Activated CD4-positive, alpha-beta T cell treated with anti-CD3 and anti-CD28 coated beads, Interleukin-10, Interleukin-2, amounts not matched to agents 100 ng/mL and 50 ng/mL, durations not matched to agents 16 hours and 8 hours (primary cell): ENCODE results near the gene GPATCH11.

ENCODE experiments used
- DNase-seq: peaks from one replicate; pipeline ENCODE4 v3.0.0-alpha.2; 2020

The GPATCH11 gene

GRCh38 chr2:37109523-37109922 lies 25.2 kb downstream of the GPATCH11 start:
- DNase-seq, result no peak

DNA sequence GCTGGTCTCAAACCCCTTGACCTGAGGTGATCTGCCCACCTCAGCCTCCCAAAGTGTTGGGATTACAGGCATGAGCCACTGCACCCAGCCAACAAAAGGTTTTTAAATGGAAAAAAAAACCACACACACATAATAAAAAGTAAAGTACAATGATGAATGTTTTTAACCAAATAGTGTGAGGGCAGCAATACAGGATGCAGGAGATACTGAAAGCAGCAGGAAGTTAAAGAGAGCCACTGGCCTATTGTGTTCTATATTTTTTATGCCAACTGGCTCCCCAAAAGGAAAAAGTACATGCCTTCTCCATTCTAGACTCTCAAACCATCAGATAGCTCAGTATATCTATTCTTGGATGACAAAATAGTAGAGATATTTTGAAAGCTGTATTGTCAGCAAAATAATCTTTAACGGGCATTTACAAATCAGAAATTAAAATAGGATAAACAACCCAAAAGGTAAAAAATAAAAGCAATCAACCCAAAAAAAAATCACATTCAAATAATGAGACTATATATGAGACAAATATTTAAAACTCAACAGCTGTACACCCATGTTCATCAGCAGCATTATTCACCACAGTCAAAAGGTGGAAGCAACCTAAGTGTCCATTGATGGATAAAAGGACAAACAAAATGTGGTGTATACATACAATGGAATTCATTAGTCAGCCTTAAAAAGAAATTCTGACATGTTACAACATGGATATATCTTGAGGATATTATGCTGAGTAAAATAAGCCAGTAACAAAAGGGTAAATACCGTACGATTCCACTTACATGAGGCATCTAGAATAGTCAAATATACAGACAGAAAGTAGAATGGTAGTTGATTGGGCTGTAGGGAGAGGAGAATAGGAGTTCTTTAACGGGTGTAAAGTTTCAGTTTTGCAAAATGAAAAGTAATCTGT lies 26.2 kb downstream of the GPATCH11 start:
- no peak for DNase-seq

GRCh38 chr2:37111958-37112357 lies 27.6 kb downstream of the GPATCH11 start:
- no peak for DNase-seq

DNA sequence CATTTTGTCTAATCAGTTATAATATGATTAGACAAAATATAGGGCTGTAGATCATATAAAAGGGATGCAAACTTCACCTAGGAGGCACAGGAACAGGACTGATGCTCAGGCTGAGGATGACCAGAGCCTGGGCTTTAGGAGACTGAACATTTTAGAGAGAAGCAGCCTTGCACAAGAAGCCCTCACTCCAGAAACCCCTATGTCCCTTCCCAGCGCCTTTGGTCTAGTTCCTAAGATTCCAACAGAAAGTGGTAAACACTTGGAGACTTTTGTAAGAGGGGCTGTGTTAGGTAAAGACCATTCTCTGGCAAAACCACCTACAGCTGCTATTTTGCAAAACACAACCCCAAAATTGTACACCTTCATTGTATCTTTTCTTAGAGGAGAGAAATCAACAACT lies 33.2 kb downstream of the GPATCH11 start:
- no peak for DNase-seq

DNA sequence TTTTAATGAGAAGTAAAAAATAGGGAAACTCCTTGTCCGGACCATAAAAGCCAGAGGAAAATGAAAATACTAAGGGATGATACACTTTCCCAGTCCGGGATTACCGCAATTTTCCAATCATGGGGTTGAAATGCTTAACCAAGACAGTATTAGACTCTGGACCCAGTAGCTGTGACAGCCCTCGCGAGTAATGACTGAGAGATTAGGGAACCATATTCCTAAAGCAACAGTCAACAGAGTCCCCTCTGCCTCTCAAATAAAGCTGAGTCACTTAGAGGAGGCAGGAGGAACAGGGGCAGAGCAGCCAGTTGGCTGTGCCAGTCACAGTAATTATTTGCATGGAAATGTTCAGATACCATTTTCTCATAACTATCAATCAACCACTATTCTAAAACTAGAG lies 34.8 kb downstream of the GPATCH11 start:
- no peak for DNase-seq

DNA sequence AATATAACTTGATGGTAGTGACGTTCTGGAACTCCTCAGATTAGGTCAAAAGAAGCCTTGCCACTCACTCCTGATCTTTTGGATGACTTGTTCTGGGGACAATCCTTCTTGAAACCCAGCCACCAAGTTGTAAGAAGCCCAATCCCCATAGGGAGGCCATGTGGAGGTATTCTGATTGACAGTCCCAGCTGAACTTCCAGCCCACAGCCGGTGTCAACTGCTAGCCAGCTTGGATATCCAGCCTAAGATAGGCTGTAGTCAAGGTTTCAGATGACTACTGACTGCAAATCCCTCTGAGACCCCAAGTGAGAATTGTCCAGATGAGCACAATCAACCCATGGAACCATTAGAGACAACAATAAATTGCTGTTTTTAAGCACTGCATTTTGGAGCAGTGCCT lies 41.1 kb downstream of the GPATCH11 start:
- no peak for DNase-seq

DNA sequence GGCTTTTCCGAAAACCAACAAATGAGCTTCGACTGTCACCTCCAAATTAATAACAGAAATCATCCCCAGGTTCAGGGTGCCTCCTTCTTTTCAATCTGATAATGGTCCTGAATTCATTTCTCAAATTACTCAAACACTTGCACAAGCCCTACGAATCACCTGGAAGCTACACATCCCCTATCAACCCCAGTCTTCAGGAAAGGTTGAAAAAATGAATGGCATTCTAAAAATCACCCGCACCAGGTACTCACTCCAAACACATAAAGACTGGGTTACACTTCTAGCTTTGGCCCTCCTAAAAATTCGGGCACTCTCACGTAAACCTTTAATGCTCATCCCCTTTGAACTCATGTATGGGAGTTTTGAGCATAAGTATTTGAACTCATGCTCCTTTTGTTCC lies 48.6 kb downstream of the GPATCH11 start:
- no peak for DNase-seq

GRCh38 chr2:37142546-37142945 lies 58.2 kb downstream of the GPATCH11 start:
- no peak for DNase-seq

DNA sequence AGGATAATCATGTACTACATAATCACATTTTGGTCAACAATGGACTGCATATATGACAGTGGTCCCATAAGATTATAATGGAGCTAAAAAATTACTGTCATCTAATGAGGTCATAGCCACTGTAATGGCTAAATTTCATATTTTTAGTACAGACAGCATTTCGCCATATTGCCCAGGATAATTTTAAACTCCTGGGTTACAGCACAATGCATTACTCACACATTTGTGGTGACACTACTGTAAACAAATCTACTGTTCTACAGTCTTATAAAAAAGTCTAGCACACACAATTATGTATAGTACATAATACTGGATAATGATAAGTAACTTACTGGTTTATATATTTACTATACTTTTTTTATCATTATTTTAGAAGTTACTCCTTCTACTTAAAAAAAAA lies 59.7 kb downstream of the GPATCH11 start:
- DNase-seq, result no peak

DNA sequence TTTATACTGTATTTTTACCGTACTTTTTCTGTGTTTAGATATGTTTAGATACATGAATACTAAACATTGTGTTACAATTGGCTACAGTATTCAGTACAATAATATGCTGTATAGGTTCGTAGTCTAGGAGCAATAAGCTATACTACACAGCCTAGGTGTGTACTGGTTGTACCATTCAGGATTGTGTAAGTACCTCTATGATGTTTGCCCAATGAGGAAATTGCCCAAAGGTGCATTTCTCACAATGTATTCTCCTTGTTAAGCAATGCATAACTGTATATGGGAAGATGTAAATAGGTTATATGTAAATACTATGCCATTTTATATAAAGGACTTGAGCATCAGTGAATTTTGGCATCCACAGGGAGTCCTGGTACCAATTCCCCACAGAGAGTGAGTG lies 61.7 kb downstream of the GPATCH11 start:
- DNase-seq, result no peak

DNA sequence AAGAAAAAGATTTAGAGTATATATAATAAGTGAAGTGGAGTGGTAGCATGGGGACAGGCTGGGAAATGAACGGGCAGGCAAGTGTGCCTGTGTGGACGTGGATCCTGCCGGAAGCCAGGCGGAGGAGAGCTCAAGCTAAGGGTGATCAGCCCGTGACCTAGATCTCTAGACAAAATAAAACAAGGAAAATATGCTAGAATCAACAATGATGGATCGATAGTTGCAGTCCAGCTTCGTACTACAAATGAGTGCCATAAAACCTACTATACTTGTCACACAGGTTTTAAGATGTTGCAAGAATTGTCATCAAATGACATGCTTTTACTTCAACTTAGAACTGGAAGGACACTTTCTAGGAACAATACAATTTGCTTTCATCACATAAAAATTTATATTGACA lies 64.0 kb downstream of the GPATCH11 start:
- DNase-seq, result no peak
